ENCODE measurements around the gene KCNIP3.
A peak's percentile ranks its signal among the peaks of the same experiment; 100 is the strongest.

Gene KCNIP3

GRCh38 chr2:95314964-95315611 lies 17.9 kb downstream of the KCNIP3 start:
- peak in 1 of 2 experiments; percentile 2 for DNase-seq

GRCh38 chr2:95315801-95316411 lies 18.8 kb downstream of the KCNIP3 start:
- no peak for DNase-seq

DNA sequence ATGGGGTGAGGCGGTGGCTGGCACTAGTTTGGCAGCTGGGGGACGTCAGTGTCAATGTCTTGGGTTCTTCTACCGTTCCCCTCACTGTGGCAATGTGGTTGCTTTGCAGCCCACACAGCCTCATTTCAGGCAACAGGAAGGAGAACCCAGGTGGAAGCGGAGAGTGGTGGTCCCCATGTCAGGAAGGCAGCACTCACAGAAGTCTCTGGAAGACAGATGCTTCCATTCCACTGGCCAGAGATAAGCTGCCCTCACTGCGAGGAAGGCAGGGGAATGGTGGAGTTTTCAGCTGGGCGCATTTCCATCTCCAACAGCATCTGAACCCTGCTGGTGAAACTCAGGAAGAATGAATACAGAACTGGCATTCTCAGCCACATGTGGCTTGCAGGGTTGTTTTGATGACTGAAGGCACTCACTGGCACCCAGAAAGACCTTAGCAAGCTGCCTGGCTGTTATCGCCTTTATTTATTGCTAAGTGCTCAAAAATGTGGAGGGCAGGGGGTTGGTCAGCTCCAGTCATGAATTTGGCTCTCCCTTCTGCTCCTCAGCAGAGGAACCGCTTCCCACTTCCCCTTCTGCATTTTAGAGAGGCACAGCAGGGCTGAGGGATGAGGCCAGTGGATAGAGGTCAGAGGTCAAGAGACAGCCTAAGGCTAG lies 19.4 kb downstream of the KCNIP3 start:
- no peak for DNase-seq

DNA sequence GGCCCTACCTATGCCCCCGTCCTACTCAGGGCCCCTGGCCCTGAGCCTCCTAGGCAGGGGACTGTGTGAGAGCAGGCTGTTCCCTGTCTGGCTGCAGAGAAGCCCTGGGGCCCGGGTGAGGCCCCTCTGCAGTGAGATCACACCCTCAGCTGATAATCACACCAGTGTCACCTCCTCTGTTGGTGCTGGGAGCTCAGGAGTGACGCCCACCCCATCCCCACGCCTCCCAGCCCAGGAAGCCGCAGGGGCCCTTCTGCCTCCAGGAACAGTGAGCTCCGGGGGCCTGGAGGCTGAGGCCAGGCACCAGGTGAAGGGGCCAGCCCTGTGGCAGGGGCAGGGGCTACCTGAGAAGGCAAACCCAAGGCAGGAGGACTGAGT lies 20.0 kb downstream of the KCNIP3 start:
- no peak for DNase-seq

DNA sequence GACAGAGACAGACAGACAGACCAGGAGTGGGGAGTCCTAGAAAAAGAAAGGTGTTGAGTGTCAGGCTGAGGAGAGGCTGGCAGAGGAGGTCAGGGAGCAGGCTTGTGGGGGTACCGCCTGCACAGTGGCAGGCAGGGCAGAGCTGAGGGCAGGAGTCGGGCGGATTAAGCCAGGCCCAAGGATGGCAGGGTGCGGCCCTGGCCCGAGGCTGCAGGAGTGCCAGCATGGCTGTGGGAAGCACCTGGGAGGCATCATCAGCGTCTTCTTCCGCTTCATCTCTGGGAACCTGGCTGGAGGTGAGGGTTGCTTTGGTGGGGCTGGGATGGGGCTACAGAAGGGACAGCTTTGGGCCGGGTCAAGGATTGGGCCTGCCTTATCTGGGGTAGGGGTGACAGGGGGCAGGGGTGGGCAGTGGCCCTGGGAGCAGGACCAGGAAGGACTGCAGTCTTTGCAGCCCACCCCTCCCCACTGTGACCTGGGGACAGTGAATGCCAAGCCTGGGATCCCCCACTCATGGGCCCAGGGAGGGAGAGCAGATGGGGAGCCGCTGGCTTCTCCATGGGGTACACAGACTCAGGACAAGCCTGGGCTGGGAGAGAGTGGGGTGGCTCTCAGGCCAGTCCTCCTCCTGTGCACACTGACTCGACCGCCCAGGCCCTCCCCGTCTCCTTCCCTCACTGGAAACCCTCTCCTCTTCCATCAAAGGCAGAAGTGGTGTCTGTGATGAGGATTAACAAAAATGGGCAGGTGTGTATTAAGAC lies 20.7 kb downstream of the KCNIP3 start:
- peak in 1 of 2 experiments; percentile 8 for DNase-seq

GRCh38 chr2:95318431-95319220 lies 21.5 kb downstream of the KCNIP3 start:
- no peak for DNase-seq

- DNase-seq, result no peak
These were observed 22.6 kb downstream of the KCNIP3 start for GRCh38 chr2:95319481-95320343.

GRCh38 chr2:95320344-95320712 lies 23.2 kb downstream of the KCNIP3 start:
- no peak for DNase-seq

DNA sequence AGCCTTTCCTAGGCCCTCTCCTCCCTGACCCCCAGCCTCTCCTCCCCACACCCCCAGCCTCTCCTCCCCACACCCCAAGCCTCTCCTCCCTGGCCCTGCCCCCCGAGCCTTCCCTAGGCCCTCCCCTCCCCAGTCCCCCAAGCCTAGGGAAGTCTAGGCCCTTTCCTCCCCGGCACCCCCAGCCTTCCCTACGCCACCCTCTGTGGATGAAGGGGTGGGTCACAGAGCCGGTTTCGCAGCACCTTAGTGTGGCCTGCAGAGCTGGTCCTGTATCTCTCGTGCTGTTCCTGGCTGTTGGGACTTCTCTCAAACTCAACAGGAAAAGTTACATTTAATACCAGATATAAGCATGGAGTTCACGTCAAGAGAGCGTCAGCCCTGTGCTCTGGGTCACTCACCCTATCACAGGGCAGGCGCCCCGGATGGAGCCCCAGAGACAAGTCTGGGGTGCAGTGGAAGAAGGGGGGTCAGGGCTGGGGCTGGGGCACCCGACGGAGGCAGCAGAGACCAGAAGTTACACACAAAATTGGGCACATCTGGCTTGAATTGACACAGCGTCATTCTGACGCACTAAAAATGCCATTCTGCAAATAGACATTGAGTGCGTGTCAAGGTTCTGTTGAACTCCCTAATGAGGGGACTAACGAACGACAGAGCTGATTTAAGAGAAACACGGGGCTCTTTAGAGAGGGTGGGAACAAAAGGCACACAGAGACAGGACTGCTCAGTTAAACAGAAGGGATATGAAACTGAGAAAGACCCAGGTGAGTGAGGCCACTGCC lies 24.0 kb downstream of the KCNIP3 start:
- no peak for DNase-seq

GRCh38 chr2:95323347-95324155 lies 26.4 kb downstream of the KCNIP3 start:
- DNase-seq, result peak; percentile 16 to 40

DNA sequence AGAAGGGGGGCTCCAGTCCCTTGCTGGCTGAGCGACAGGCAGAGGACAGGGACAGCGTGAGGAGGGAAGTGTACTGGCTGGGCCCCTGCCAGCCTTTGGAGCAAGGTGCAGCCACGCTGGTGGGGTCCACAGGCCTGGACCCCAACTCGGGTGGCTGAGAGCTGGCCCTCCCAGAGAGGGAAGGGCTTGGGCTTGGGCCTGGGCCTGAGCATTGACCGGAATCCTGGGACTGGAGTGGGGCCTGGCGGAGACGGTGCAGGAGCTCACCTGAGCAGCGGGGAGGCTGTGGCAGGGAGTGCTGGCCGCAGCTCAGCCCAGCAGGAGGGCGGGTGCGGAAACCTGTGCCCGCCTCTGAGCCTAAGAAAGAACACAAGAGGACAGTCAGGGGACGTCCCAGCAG lies 27.9 kb downstream of the KCNIP3 start:
- DNase-seq, result no peak

- no peak for DNase-seq
These were observed 28.7 kb downstream of the KCNIP3 start for GRCh38 chr2:95325590-95326432.

GRCh38 chr2:95326433-95327140 lies 29.4 kb downstream of the KCNIP3 start:
- no peak for DNase-seq

- DNase-seq, result no peak
These were observed 30.7 kb downstream of the KCNIP3 start for GRCh38 chr2:95327861-95328260.

DNA sequence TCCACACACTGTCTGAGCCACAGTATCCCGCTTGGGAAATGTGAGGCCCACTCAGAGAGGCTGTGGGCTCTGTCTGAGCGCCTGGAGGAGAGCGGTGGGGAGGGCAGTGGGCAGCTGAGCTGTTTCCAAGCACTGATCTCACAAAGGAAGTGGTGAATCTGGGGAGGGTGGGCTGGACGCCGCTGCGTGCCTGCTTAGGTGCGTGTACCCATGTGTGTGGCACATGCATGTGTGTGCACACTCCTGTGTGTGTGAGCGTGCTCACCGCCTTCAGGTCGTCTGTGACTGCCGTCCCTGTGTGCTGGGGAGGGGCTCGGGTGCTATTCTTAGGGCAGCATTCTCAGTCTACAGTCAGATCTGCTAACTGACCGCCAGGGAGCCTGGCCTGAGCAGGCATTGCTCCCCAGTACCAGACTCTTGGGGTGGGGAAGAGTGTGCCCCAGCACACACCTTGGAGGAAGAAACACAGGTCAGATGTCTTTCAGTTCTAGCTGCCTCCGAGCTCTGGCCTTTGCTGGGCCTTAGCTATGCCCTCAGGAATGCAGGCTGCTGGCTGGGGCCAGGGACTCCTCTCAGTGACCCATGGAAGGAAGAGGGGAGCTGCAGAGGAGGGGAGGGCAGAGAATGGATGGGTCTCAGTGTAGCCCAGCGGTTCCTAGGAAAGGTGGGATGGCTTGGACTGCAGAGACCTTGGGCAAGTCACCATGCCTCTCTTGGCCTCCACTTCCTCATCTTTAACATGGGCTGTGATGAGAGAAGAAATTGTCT lies 31.4 kb downstream of the KCNIP3 start:
- DNase-seq, result no peak

- DNase-seq, result no peak
These were observed 32.3 kb downstream of the KCNIP3 start for GRCh38 chr2:95329401-95329800.

All from NCI-H524 (cell line).